Measurements from ENCODE around the gene SGF29. TPM values are rescaled to one million over a fixed set of nuclear protein-coding genes. Genes with fewer than 3 reads are reported as not detected.
"Not testable (repeated sequence)": the region's sequence is repeated elsewhere in the genome, so short reads cannot be mapped to it uniquely, and the experiment has no call there.

The SGF29 gene
- total RNA-seq, 1 experiment from 2014 or later, result 22.3 TPM

GRCh38 chr16:28616636-28617035 lies 62.9 kb downstream of the SGF29 start:
- DNase-seq, result no peak
- TF ChIP-seq CTCF (conservative IDR thresholded peaks at IDR 0.05; ENCODE audit: low read depth, low read length), result no peak
- TF ChIP-seq EZH2 (IDR thresholded peaks at IDR 0.05; ENCODE audit: low read length, unreplicated experiment), result no peak
- TF ChIP-seq EZH2phosphoT487 (IDR thresholded peaks at IDR 0.05; ENCODE audit: borderline replicate concordance, low read length), result no peak
- Histone ChIP-seq H3K36me3 (ENCODE audit: low read depth, low read length) (no peaks in the 10 kb centered on the region), H3K4me2 (ENCODE audit: low read length) (no peak overlapping the region), H3F3A (ENCODE audit: low read length, unreplicated experiment) (no peaks in the 10 kb centered on the region), H3K27ac (ENCODE audit: low read length) (no peak overlapping the region), H3K9me2 (replicated peaks; ENCODE audit: low read length) (no peaks in the 10 kb centered on the region), H3K9me3 (ENCODE audit: low read length) (no peaks in the 10 kb centered on the region), H3K4me1 (ENCODE audit: insufficient read depth, low read length) (no peaks in the 10 kb centered on the region), H4K20me1 (ENCODE audit: low read length) (no peaks in the 10 kb centered on the region), H3K27me3 (ENCODE audit: low read length) (no peaks in the 10 kb centered on the region), H3K9ac (ENCODE audit: low read length) (no peak overlapping the region), H2AFZ (ENCODE audit: low read length) (no peak overlapping the region), H3K79me2 (ENCODE audit: low read length) (no peaks in the 10 kb centered on the region), H3K4me3 (ENCODE audit: low read length) (no peak overlapping the region)
- BruUV-seq (replicated peaks), result no TSS peak
- ChIA-PET POLR2A (ENCODE audit: unreplicated experiment) (no interaction called here), CTCF (no interaction called here)
- intact Hi-C loops (cut with micrococcal nuclease), result no loop called here
- no peak for ATAC-seq

GRCh38 chr16:28617874-28618273 lies 64.2 kb downstream of the SGF29 start:
- Histone ChIP-seq H3K4me3 (ENCODE audit: low read length) (no peak overlapping the region), H3K9ac (ENCODE audit: low read length) (no peak overlapping the region), H3K9me3 (ENCODE audit: low read length) (no peaks in the 10 kb centered on the region), H3K4me1 (ENCODE audit: insufficient read depth, low read length) (no peaks in the 10 kb centered on the region), H3K36me3 (ENCODE audit: low read depth, low read length) (no peaks in the 10 kb centered on the region), H3K27me3 (ENCODE audit: low read length) (no peaks in the 10 kb centered on the region), H3K4me2 (ENCODE audit: low read length) (no peak overlapping the region), H3F3A (ENCODE audit: low read length, unreplicated experiment) (no peaks in the 10 kb centered on the region), H3K9me2 (replicated peaks; ENCODE audit: low read length) (no peaks in the 10 kb centered on the region), H3K27ac (ENCODE audit: low read length) (no peak overlapping the region), H4K20me1 (ENCODE audit: low read length) (no peaks in the 10 kb centered on the region), H3K79me2 (ENCODE audit: low read length) (no peaks in the 10 kb centered on the region), H2AFZ (ENCODE audit: low read length) (no peak overlapping the region)
- intact Hi-C loops (cut with micrococcal nuclease), result no loop called here
- no peak for DNase-seq
- ATAC-seq, result no peak
- TF ChIP-seq CTCF (conservative IDR thresholded peaks at IDR 0.05; ENCODE audit: low read depth, low read length) (no peak), EZH2 (IDR thresholded peaks at IDR 0.05; ENCODE audit: low read length, unreplicated experiment) (no peak), EZH2phosphoT487 (IDR thresholded peaks at IDR 0.05; ENCODE audit: borderline replicate concordance, low read length) (no peak)
- ChIA-PET CTCF (no interaction called here), POLR2A (ENCODE audit: unreplicated experiment) (no interaction called here)
- BruUV-seq (replicated peaks), result no TSS peak

GRCh38 chr16:28620316-28620715 lies 66.6 kb downstream of the SGF29 start:
- H3K27me3 ChIP-seq (ENCODE audit: low read length); POLR2A ChIA-PET (ENCODE audit: unreplicated experiment); H3K79me2 ChIP-seq (ENCODE audit: low read length); intact Hi-C loops (cut with micrococcal nuclease); H4K20me1 ChIP-seq (ENCODE audit: low read length); BruUV-seq (replicated peaks); ATAC-seq; H3K4me1 ChIP-seq (ENCODE audit: insufficient read depth, low read length); H3K27ac ChIP-seq (ENCODE audit: low read length); H3K4me2 ChIP-seq (ENCODE audit: low read length); H3K9me3 ChIP-seq (ENCODE audit: low read length); DNase-seq; H3F3A ChIP-seq (ENCODE audit: low read length, unreplicated experiment); H3K9ac ChIP-seq (ENCODE audit: low read length); H3K4me3 ChIP-seq (ENCODE audit: low read length); H3K36me3 ChIP-seq (ENCODE audit: low read depth, low read length); CTCF ChIA-PET; H3K9me2 ChIP-seq (replicated peaks; ENCODE audit: low read length); H2AFZ ChIP-seq (ENCODE audit: low read length): not testable (repeated sequence)
